Keratinocyte (primary cell): ENCODE results near the gene ITSN1.

Source experiments
- EZH2 ChIP-seq: IDR thresholded peaks from one replicate; pipeline ENCODE4 v1.6.1; 2012; ENCODE audit warnings: inconsistent platforms, mild to moderate bottlenecking, low read length, moderate library complexity
- TF ChIP-seq, protein P1 (sequence below), 3 experiments: IDR thresholded peaks in 1 of 3; conservative IDR thresholded peaks in 1 of 3; optimal IDR thresholded peaks in 1 of 3; 2 replicates in 2 of 3; 3 replicates in 1 of 3; pipeline versions ENCODE3 to v1.5.1; 2011; ENCODE audit warnings: low read length in 3 of 3, mild to moderate bottlenecking in 3 of 3, moderate library complexity in 2 of 3, control low read depth in 1 of 3, inconsistent platforms in 1 of 3; ENCODE audit not compliant: insufficient read depth in 2 of 3; ENCODE audit errors: extremely low read depth in 1 of 3

DNA sequence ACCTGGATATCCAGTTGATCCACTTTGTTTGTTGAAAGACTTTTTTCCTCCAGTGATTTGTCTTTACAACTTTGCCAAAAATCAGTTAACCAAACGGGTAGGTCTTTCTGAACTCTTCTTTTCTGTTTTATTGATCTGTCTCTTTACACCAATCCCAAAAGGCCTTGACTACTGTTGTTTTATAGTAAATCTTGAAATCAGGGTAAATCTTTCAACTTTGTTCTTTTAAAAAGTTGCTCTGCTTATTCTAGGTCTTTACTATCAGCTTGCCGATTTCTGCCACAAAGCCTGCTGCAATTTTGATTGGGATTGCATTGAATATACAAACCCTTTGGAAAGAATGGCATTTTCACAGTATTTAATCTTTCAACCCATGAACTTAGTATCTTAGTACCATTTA, 66.6 kb downstream of the ITSN1 start:
- TF ChIP-seq, protein P1, sequence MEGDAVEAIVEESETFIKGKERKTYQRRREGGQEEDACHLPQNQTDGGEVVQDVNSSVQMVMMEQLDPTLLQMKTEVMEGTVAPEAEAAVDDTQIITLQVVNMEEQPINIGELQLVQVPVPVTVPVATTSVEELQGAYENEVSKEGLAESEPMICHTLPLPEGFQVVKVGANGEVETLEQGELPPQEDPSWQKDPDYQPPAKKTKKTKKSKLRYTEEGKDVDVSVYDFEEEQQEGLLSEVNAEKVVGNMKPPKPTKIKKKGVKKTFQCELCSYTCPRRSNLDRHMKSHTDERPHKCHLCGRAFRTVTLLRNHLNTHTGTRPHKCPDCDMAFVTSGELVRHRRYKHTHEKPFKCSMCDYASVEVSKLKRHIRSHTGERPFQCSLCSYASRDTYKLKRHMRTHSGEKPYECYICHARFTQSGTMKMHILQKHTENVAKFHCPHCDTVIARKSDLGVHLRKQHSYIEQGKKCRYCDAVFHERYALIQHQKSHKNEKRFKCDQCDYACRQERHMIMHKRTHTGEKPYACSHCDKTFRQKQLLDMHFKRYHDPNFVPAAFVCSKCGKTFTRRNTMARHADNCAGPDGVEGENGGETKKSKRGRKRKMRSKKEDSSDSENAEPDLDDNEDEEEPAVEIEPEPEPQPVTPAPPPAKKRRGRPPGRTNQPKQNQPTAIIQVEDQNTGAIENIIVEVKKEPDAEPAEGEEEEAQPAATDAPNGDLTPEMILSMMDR (optimal IDR thresholded peaks at IDR 0.05 in 1 of 3, IDR thresholded peaks at IDR 0.05 in 1 of 3, conservative IDR thresholded peaks at IDR 0.05 in 1 of 3; ENCODE audit: extremely low read depth in 1 of 3, insufficient read depth in 2 of 3, low read length in 3 of 3) = no peak
- no peak for TF ChIP-seq EZH2
